GM12891 (cell line): ENCODE results near the gene SRRD.

ENCODE experiments used
- POLR2A ChIP-seq: IDR thresholded peaks from 2 replicates; pipeline ENCODE4 v1.6.1; 2011; ENCODE audit warnings: low read depth, low read length, control low read depth
- POLR2AphosphoS5 ChIP-seq: IDR thresholded peaks from 2 replicates; pipeline ENCODE4 v1.6.1; 2011; ENCODE audit warnings: low read depth, low read length, control low read depth
- TAF1 ChIP-seq: IDR thresholded peaks from 2 replicates; pipeline ENCODE4 v1.6.1; 2011; ENCODE audit warnings: low read depth, low read length, control low read depth

GRCh38 chr22:26466196-26466595, 17.5 kb upstream of the SRRD start:
- TF ChIP-seq POLR2AphosphoS5 (no peak), POLR2A (no peak), TAF1 (no peak)
